DMS79 (cell line): ENCODE data around the gene CLIC5.

Experiments
- DNase-seq: peaks from one replicate; lab custom pipeline; 2025; lab: John Stamatoyannopoulos, UW

CLIC5 gene

GRCh38 chr6:46015119-46015968, at the start of gene CLIC5:
Gene CLIC5, minus strand, starts transcription at chr6:46015860. Its CDS starts 318 bp downstream, at chr6:46015542.
- no peak for DNase-seq

GRCh38 chr6:46062991-46063390, 47.3 kb upstream of the CLIC5 start:
- no peak for DNase-seq

GRCh38 chr6:46062312-46062711, 46.7 kb upstream of the CLIC5 start:
- DNase-seq = no peak

- no peak for DNase-seq
Observed at GRCh38 chr6:46061497-46061896, 45.8 kb upstream of the CLIC5 start.

- no peak for DNase-seq
Observed at GRCh38 chr6:46059608-46060007, 43.9 kb upstream of the CLIC5 start.

GRCh38 chr6:46058951-46059350, 43.3 kb upstream of the CLIC5 start:
- DNase-seq = no peak

- no peak for DNase-seq
Observed at GRCh38 chr6:46057792-46058191, 42.1 kb upstream of the CLIC5 start.

GRCh38 chr6:46056906-46057529, 41.4 kb upstream of the CLIC5 start:
- no peak for DNase-seq

- DNase-seq = no peak
Observed at GRCh38 chr6:46054516-46054915, 38.9 kb upstream of the CLIC5 start.

- DNase-seq = no peak
Observed at GRCh38 chr6:46053039-46053933, 37.6 kb upstream of the CLIC5 start.

GRCh38 chr6:46052479-46052878, 36.8 kb upstream of the CLIC5 start:
- no peak for DNase-seq

- no peak for DNase-seq
Observed at GRCh38 chr6:46051962-46052361, 36.3 kb upstream of the CLIC5 start.

GRCh38 chr6:46050845-46051405, 35.3 kb upstream of the CLIC5 start:
- no peak for DNase-seq

- DNase-seq = no peak
Observed at GRCh38 chr6:46048646-46049297, 33.1 kb upstream of the CLIC5 start.

- no peak for DNase-seq
Observed at GRCh38 chr6:46046558-46047174, 31.0 kb upstream of the CLIC5 start.

- no peak for DNase-seq
Observed at GRCh38 chr6:46044881-46045617, 29.4 kb upstream of the CLIC5 start.

- no peak for DNase-seq
Observed at GRCh38 chr6:46042355-46042999, 26.8 kb upstream of the CLIC5 start.

GRCh38 chr6:46040288-46040687, 24.6 kb upstream of the CLIC5 start:
- DNase-seq = no peak

GRCh38 chr6:46039646-46040045, 24.0 kb upstream of the CLIC5 start:
- no peak for DNase-seq

- DNase-seq = no peak
Observed at GRCh38 chr6:46036911-46037310, 21.3 kb upstream of the CLIC5 start.
